NOMO-1 (cell line): Measurements from ENCODE around the gene PMIS2.

Experiments
- DNase-seq, 2 experiments: peaks; one replicate each; lab custom pipeline; 2025; ENCODE audit not compliant: unreplicated experiment in 2 of 2; lab: John Stamatoyannopoulos, UW

PMIS2 gene

DNA sequence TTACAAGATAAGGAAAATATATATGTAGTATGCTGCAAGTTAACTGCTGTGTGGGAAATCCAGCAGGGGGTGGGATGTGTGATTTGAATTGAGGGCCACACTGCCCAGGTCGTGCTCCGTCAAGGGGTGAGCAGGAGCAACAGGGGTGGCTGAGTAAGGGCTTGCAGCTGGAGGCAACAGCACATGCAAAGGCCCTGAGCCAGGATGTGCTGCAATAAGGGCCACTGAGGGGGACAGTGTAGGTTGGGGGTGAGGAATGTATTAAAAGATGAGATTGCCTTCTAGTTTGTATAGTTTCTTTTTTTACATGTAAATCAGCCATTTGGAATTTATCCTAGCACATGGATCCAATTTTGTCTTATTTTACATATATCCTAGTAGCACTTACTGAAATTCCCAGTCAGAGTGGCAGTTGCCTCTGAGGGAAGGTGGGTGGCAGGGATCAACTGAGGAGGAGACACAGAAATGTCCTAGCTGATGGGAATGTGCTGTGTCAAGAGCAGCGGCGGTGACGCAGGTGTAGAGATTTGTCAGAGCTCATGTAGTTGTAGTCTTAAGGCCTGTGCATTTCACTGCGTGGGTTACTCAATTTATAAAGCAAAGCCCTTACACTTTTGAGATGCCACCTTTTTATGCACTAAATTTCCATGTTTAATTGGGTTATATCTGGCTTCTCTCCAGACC, 37.5 kb downstream of the PMIS2 start:
- DNase-seq = no peak

DNA sequence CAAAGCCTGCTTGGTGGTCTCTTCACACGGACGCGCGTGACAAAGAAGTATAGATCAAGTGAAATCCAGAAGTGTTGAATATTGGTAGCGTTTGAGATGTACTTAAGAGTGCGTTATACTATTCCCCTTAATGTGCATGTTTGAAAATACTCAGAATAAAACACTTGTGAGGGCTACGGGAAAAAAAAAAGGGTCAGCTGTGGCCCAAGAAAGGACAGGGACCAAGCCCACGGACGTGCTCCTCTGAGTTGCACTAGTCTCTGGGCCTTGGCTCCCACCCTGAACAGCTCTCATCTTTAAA, 42.2 kb downstream of the PMIS2 start:
- no peak for DNase-seq

DNA sequence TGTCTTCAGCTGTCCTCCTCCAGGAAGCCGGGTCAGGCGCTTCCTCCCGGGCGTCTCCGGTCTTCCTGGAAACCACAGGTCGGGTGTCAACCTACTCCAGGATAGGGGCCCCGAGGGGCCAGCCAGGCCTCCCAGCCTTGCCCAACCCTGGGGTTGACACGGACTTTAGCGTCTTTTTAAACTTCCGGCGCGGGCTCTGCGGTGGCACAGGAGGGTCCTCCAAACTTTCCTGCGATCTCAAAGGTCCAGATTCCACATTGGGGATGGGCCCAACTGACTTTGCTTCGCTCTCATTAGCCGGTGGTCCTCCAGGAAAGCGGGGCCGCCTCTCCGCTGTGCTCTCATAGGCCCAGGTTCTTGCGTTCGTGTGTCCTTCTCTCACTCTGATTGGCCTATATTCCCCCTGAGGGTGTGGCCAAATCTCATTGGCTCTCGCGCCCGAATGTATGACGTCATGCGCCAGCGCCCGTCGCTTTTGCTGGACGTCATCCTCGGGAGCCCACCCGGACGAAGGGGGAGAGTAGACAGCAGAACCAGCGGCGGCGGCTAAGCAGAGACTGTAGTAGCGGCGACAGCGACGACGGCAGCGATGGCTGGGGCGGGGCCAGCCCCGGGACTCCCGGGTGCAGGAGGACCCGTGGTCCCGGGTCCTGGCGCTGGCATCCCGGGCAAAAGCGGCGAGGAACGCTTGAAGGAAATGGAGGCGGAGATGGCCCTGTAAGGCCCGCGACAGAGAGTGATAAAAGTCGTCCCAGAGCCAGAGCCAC, 42.8 kb downstream of the PMIS2 start, which contains the start of gene RBM42:
Gene RBM42, plus strand, starts transcription at position 472 of the 767 bp plus-strand sequence. Its CDS starts 118 bp downstream, at position 590.
- peak; percentile 99 for DNase-seq

DNA sequence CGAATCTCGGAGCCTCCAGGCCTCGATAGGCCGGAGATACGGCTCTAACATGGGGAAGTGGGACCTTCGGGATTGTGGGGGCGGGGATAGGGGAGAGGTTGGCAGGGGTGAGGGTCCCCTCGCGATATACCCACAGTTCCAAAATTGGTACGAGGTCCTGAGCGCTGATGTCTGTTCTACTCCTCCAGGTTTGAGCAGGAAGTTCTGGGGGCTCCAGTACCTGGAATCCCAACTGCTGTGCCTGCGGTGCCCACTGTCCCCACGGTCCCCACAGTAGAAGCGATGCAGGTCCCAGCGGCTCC, 43.3 kb downstream of the PMIS2 start:
- DNase-seq = no peak

DNA sequence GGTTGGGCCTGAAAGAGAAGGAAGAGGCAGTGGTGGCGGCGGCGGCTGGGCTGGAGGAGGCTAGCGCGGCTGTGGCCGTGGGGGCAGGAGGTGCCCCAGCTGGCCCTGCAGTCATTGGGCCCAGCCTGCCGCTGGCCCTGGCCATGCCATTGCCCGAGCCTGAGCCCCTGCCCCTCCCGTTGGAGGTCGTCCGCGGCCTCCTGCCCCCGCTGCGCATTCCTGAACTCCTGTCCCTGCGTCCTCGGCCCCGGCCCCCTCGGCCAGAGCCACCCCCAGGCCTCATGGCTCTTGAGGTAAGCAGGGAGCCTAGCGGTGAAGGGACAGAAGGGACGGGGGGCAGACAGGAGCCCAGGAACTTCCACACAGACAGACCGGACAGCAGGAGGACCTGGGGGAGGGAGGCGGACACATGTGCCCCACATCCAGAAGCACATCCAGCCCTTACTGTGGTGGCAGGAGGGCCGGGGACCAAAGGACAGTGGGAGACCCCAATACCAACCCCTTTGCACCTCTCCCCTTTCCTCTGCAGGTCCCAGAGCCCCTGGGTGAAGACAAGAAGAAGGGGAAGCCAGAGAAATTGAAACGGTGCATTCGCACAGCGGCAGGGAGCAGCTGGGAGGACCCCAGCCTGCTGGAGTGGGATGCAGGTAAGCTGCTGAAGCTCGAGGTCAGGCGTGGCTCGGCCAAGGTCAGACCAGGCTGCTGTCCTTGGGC, 47.9 kb downstream of the PMIS2 start:
- no peak for DNase-seq

- DNase-seq = no peak
Measured at GRCh38 chr19:35636651-35637050, 50.7 kb downstream of the PMIS2 start.
